ENCODE data around the gene SLC35G3. TPM values are rescaled to one million over a fixed set of nuclear protein-coding genes. Genes with fewer than 3 reads are reported as not detected.

The SLC35G3 gene
- total and polyA plus RNA-seq, 10 of the 15 experiments (the other 5 are each of a cell fraction or from before 2014, with no cell fraction given), result not detected

DNA sequence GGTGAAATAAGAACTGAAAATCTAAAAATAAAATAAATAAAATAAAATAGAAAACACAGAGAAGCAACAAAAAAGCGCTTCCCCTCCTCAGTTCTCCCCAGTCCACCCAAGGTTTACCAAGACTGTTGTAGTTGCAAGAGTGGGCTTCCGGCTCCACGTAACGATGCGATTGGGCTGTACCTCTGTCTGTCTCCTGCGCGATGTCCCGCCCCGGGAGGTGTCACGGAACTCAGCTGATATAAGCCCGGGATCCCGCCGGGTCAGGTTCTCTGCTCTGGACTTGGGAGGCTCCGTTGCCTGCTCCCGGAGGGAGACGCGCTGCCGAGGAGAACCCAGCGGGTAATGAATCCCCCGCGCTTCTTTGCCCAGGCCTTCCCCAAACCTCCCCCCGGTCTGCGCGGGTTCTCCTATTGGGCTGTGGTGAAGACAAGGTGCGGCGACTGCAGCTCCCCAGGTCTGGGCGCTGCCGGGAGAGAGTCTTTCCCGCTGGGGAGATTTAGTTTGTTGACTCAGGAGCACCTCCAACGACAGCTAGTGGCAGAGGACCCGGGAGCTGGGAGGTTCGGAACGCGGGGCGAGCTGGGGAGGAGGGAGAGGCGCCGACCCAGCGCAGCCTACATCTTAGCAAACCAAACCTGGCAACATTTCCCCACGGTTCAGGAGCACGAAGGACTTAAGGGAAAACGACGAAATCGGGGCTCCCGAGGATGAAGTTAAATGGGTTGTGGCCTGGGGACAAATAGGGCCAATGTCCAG, 48.8 kb upstream of the SLC35G3 start, which contains the start of gene SLFN5:
Gene SLFN5, plus strand, starts transcription at position 268 of the 756 bp plus-strand sequence. CDS start 15,619 bp downstream, outside the sequence.
- H3K4me2 ChIP-seq (ENCODE audit: control insufficient read depth, insufficient read depth), result peak within 1 kb of the TSS; percentile 95
- TSS peak; percentile 84 for BruUV-seq (replicated peaks)
- TF ChIP-seq CREB1 (IDR thresholded peaks at IDR 0.05; ENCODE audit: low read depth), result peak; percentile 75
- peak; percentile 92 for TF ChIP-seq NFYB (IDR thresholded peaks at IDR 0.05; ENCODE audit: insufficient read depth, low read depth, low read length)
- no peak for TF ChIP-seq ZBED1 (IDR thresholded peaks at IDR 0.05; ENCODE audit: borderline replicate concordance)
- no peak for TF ChIP-seq EGR1 (IDR thresholded peaks at IDR 0.05; ENCODE audit: borderline replicate concordance in 1 of 2, low read depth in 2 of 2, low read length in 2 of 2)
- TF ChIP-seq, protein P1, sequence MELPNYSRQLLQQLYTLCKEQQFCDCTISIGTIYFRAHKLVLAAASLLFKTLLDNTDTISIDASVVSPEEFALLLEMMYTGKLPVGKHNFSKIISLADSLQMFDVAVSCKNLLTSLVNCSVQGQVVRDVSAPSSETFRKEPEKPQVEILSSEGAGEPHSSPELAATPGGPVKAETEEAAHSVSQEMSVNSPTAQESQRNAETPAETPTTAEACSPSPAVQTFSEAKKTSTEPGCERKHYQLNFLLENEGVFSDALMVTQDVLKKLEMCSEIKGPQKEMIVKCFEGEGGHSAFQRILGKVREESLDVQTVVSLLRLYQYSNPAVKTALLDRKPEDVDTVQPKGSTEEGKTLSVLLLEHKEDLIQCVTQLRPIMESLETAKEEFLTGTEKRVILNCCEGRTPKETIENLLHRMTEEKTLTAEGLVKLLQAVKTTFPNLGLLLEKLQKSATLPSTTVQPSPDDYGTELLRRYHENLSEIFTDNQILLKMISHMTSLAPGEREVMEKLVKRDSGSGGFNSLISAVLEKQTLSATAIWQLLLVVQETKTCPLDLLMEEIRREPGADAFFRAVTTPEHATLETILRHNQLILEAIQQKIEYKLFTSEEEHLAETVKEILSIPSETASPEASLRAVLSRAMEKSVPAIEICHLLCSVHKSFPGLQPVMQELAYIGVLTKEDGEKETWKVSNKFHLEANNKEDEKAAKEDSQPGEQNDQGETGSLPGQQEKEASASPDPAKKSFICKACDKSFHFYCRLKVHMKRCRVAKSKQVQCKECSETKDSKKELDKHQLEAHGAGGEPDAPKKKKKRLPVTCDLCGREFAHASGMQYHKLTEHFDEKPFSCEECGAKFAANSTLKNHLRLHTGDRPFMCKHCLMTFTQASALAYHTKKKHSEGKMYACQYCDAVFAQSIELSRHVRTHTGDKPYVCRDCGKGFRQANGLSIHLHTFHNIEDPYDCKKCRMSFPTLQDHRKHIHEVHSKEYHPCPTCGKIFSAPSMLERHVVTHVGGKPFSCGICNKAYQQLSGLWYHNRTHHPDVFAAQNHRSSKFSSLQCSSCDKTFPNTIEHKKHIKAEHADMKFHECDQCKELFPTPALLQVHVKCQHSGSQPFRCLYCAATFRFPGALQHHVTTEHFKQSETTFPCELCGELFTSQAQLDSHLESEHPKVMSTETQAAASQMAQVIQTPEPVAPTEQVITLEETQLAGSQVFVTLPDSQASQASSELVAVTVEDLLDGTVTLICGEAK (IDR thresholded peaks at IDR 0.05; ENCODE audit: borderline replicate concordance), result peak; percentile 75; the same call in 1 of the 2 replicates
- TF ChIP-seq ETV6 (conservative IDR thresholded peaks at IDR 0.05 in 1 of 2, IDR thresholded peaks at IDR 0.05 in 1 of 2; ENCODE audit: borderline replicate concordance in 1 of 2, low read depth in 1 of 2), result no peak
- peak; percentile 50; the same call in 1 of the 2 replicates for TF ChIP-seq TAF1 (IDR thresholded peaks at IDR 0.05; ENCODE audit: borderline replicate concordance, low read depth, low read length)
- 0 out of 2 replicates have a peak, but pooled peaks have one; percentile 12 for TF ChIP-seq NR2F1 (conservative IDR thresholded peaks at IDR 0.05)
- TF ChIP-seq KDM1A (IDR thresholded peaks at IDR 0.05; ENCODE audit: borderline replicate concordance), result no peak
- TF ChIP-seq POLR2AphosphoS5 (IDR thresholded peaks at IDR 0.05; ENCODE audit: low read length), result peak; percentile 70
- TF ChIP-seq, protein P2, sequence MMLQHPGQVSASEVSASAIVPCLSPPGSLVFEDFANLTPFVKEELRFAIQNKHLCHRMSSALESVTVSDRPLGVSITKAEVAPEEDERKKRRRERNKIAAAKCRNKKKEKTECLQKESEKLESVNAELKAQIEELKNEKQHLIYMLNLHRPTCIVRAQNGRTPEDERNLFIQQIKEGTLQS (IDR thresholded peaks at IDR 0.05; ENCODE audit: borderline replicate concordance, extremely low read depth, low read depth, low read length), result no peak
- 0 out of 2 replicates have a peak, but pooled peaks have one; percentile 23 for TF ChIP-seq IKZF1 (conservative IDR thresholded peaks at IDR 0.05)
- 0 out of 2 replicates have a peak, but pooled peaks have one; percentile 14 for TF ChIP-seq SMARCA5 (IDR thresholded peaks at IDR 0.05)
- peak; percentile 78 for TF ChIP-seq GABPA (IDR thresholded peaks at IDR 0.05; ENCODE audit: low read depth)
- TF ChIP-seq SIX5 (IDR thresholded peaks at IDR 0.05; ENCODE audit: low read depth, low read length, severe bottlenecking), result no peak
- no peak for TF ChIP-seq WRNIP1 (IDR thresholded peaks at IDR 0.05; ENCODE audit: borderline replicate concordance, low read depth, low read length)
- TF ChIP-seq EED (IDR thresholded peaks at IDR 0.05; ENCODE audit: low read depth), result no peak

More for the DNA sequence above, 48.8 kb upstream of the SLC35G3 start, which contains the start of gene SLFN5:
- FAIRE-seq, result peak; percentile 99
- POLR2A ChIA-PET, result no interaction called here
- no peaks in the 10 kb centered on the region for H3K9me3 ChIP-seq (replicated peaks; ENCODE audit: control insufficient read depth, insufficient read depth, low read length)
- H3K79me2 ChIP-seq (ENCODE audit: control insufficient read depth, insufficient read depth, low read length), result no peaks in the 10 kb centered on the region
- WGBS (ENCODE audit: insufficient coverage, insufficient replicate concordance, low lambda C conversion rate, missing lambda C conversion rate), result under 1% methylated on average over 44 of the region's 44 CpGs
- no peaks in the 10 kb centered on the region for H3K36me3 ChIP-seq (ENCODE audit: control insufficient read depth in 2 of 2, insufficient read depth in 2 of 2, low read length in 1 of 2)
- peak; percentile 97 for ATAC-seq
- no peaks in the 10 kb centered on the region for H4K20me1 ChIP-seq (ENCODE audit: control insufficient read depth, insufficient read depth)
- CTCF ChIA-PET, result interaction anchor here (0.7 to 1.4 kb wide), 4 partner anchors 9 to 345 kb away, joined by 3 to 4 read pairs (median 3); partner anchors contain the start of gene SLFN12L
- peak within 1 kb of the TSS; percentile 36 for H3K27ac ChIP-seq (ENCODE audit: control insufficient read depth, insufficient read depth)
- peak within 1 kb of the TSS; percentile 66 for H3K9ac ChIP-seq (ENCODE audit: control insufficient read depth, insufficient read depth, low read length)
- RAD21 ChIA-PET (ENCODE audit: unreplicated experiment), result interaction anchor here (1.0 kb wide), 1 partner anchor 291 kb away, joined by 5 read pairs; no protein-coding TSS in a partner anchor
- peak; percentile 73 for DNase-seq (ENCODE audit: low read depth, low spot score)
- H2AFZ ChIP-seq (ENCODE audit: control insufficient read depth, low read depth, low read length), result peak within 1 kb of the TSS; percentile 55
- H3K4me1 ChIP-seq (ENCODE audit: control insufficient read depth, insufficient read depth, low read length), result peaks cover 13% of the 10 kb centered on the region; the same call in 1 of the 2 replicates
- in situ Hi-C loops (cut with MboI), result no loop called here
- no peaks in the 10 kb centered on the region for H3K27me3 ChIP-seq (replicated peaks in 1 of 2; ENCODE audit: control insufficient read depth in 2 of 2, insufficient read depth in 2 of 2, low read length in 1 of 2)
- H3K4me3 ChIP-seq, result peak within 1 kb of the TSS; percentile 98
- SMC1A ChIA-PET (ENCODE audit: uncharacterized antibody, unreplicated experiment), result interaction anchor here (0.5 to 1.9 kb wide), 6 partner anchors 43 to 879 kb away, joined by 3 to 8 read pairs (median 4); partner anchors contain the start of gene SLFN12L
- intact Hi-C loops (cut with micrococcal nuclease; ENCODE audit: unreplicated experiment), result loop anchor here (2.0 to 5.0 kb wide), 2 partner anchors 204 to 296 kb away; partner anchors contain the start of gene SLFN13

Measured in GM12878 (cell line).